GM18870 (cell line): ENCODE results near the gene PSMD8.
"Not testable (repeated sequence)": the region's sequence is repeated elsewhere in the genome, so short reads cannot be mapped to it uniquely, and the experiment has no call there.

Experiments
- ATAC-seq: cut with Tn5 transposase; IDR thresholded peaks from one replicate; pipeline ENCODE4 v1.9.1; 2021; ENCODE audit warnings: moderate library complexity; ENCODE audit not compliant: unreplicated experiment

PSMD8 gene

GRCh38 chr19:38409631-38410133 lies 35.3 kb downstream of the PSMD8 start:
- ATAC-seq = no peak

- not testable (repeated sequence) for ATAC-seq
Measured at GRCh38 chr19:38410407-38410806, 36.0 kb downstream of the PSMD8 start.

GRCh38 chr19:38411041-38411712 lies 36.8 kb downstream of the PSMD8 start:
- ATAC-seq = no peak

GRCh38 chr19:38411898-38412297 lies 37.5 kb downstream of the PSMD8 start:
- not testable (repeated sequence) for ATAC-seq

GRCh38 chr19:38412491-38412890 lies 38.1 kb downstream of the PSMD8 start:
- no peak for ATAC-seq

GRCh38 chr19:38412961-38413360 lies 38.6 kb downstream of the PSMD8 start:
- ATAC-seq = no peak

- ATAC-seq = no peak
Measured at GRCh38 chr19:38413416-38413815, 39.0 kb downstream of the PSMD8 start.

- ATAC-seq = no peak
Measured at GRCh38 chr19:38417146-38417543, 42.8 kb downstream of the PSMD8 start.

- no peak for ATAC-seq
Measured at GRCh38 chr19:38417544-38418506, 43.5 kb downstream of the PSMD8 start.

GRCh38 chr19:38420935-38421334 lies 46.6 kb downstream of the PSMD8 start:
- no peak for ATAC-seq

GRCh38 chr19:38421856-38422255 lies 47.5 kb downstream of the PSMD8 start:
- ATAC-seq = no peak

- ATAC-seq = no peak
Measured at GRCh38 chr19:38422438-38422837, 48.1 kb downstream of the PSMD8 start.

- no peak for ATAC-seq
Measured at GRCh38 chr19:38424272-38424671, 49.9 kb downstream of the PSMD8 start.

- no peak for ATAC-seq
Measured at GRCh38 chr19:38425222-38425809, 50.9 kb downstream of the PSMD8 start.

GRCh38 chr19:38425810-38426466 lies 51.6 kb downstream of the PSMD8 start, which contains the start of gene RASGRP4:
Gene RASGRP4 (minus strand): TSS chr19:38426219. CDS start chr19:38426091, 128 bp downstream.
- no peak for ATAC-seq

- not testable (repeated sequence) for ATAC-seq
Measured at GRCh38 chr19:38427035-38427677, 52.8 kb downstream of the PSMD8 start.

- no peak for ATAC-seq
Measured at GRCh38 chr19:38429055-38429810, 54.9 kb downstream of the PSMD8 start.

- ATAC-seq = no peak
Measured at GRCh38 chr19:38429811-38430156, 55.4 kb downstream of the PSMD8 start.

- ATAC-seq = no peak
Measured at GRCh38 chr19:38430931-38431330, 56.6 kb downstream of the PSMD8 start.

- no peak for ATAC-seq
Measured at GRCh38 chr19:38433268-38433733, 58.9 kb downstream of the PSMD8 start, which contains the start of gene RYR1. Gene RYR1 (plus strand): TSS chr19:38433691. CDS start chr19:38433830, 139 bp downstream.
